Muscle layer of colon (tissue), 2 donors: ENCODE measurements around the gene SEMA4A.

Experiments
- H3K27ac ChIP-seq: one replicate; pipeline ENCODE4 v1.7.0; 2013; ENCODE audit warnings: low read depth, mild to moderate bottlenecking, low read length, moderate library complexity
- H3K27me3 ChIP-seq, 2 donors: one replicate each; pipeline ENCODE4 v1.7.0; 2013; ENCODE audit warnings: low read length in 2 of 2, mild to moderate bottlenecking in 2 of 2; ENCODE audit not compliant: insufficient read depth in 2 of 2, control insufficient read depth in 1 of 2
- H3K36me3 ChIP-seq: one replicate; pipeline ENCODE4 v1.7.0; 2013; ENCODE audit warnings: mild to moderate bottlenecking, low read length; ENCODE audit not compliant: insufficient read depth
- H3K4me1 ChIP-seq: one replicate; pipeline ENCODE4 v1.7.0; 2013; ENCODE audit warnings: mild to moderate bottlenecking, low read length; ENCODE audit not compliant: insufficient read depth
- H3K4me3 ChIP-seq, 2 donors: one replicate each; pipeline ENCODE4 v1.7.0; 2013; ENCODE audit warnings: low read length in 2 of 2, low read depth in 1 of 2, mild to moderate bottlenecking in 1 of 2, moderate library complexity in 1 of 2
- H3K9ac ChIP-seq: one replicate; pipeline ENCODE4 v1.7.0; 2013; ENCODE audit warnings: low read length
- H3K9me3 ChIP-seq: one replicate; pipeline ENCODE4 v1.7.0; 2013; ENCODE audit warnings: mild to moderate bottlenecking, low read length
- donor health status: abdominal sarcoma.
- donor health status: Adenocarcinoma of cecum.

The SEMA4A gene

DNA sequence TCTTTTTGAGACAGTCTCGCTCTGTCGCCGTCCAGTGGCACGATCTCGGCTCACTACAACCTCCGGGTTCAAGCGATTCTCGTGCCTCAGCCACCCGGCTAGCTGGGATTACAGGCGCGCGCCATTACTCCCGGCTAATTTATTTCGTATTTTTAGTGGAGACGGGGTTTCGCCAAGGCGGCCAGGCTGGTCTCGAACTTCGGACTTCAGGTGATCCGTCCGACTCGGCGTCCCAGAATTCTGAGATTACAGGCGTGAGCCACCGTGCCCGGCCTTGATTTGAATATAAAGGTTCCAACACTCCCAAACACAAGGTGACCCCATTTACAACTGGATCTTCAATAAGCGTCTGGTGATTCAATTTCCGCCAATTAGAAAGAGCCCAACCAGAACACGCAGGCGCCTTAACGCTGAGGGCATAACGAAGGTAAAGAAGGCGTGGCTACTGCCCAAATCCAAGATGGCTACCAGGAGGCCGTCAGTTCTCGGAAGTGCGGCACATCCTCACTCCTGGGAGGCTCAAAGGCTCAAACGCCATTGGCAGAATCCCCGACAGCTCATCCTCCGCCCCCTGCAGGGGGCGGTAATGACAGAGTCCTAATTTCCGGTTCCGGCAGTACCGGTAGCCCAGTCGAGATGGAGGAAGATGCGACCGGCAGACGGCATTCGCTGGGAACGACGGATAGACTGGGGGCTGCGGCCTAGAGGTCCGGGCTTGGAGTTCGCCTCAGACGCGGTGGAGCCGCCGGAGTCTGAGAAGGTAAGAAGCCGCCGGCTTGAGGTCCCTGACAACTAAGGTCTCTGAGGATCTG, 40.3 kb downstream of the SEMA4A start, which contains the start of gene SLC25A44:
Gene SLC25A44, plus strand, starts transcription at position 617 of the 812 bp plus-strand sequence. CDS start 5,744 bp downstream, outside the sequence.
- H3K27me3 ChIP-seq = no peaks in the 10 kb centered on the region
- H3K4me3 ChIP-seq = peak within 1 kb of the TSS; percentile 27 to 97
- H3K9ac ChIP-seq = peak within 1 kb of the TSS; percentile 90
- H3K4me1 ChIP-seq = peaks cover 22% of the 10 kb centered on the region
- H3K36me3 ChIP-seq = no peaks in the 10 kb centered on the region
- no peaks in the 10 kb centered on the region for H3K9me3 ChIP-seq
- peak within 1 kb of the TSS; percentile 65 for H3K27ac ChIP-seq

DNA sequence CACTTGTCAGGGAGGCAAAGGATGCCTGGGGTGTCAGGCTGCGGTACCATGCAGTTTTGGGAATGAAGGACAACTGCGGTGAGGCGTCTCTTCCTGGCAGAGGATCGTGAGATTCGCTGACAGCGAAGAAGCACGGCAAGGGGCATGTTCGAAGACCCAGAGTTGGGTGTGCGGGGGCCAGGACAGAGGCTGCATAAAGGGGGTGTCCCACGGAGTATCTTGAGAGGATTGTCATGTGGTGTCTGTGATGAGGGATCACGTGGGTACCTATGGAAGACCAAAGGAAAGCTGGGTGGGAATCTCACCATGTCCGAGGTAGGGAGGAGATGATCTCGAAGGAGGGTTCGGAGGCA, 40.9 kb downstream of the SEMA4A start:
- H3K9ac ChIP-seq = peak overlapping the region; percentile 90
- H3K27me3 ChIP-seq = no peaks in the 10 kb centered on the region
- H3K27ac ChIP-seq = peak overlapping the region; percentile 15

GRCh38 chr1:156195853-156196252, 42.5 kb downstream of the SEMA4A start:
- no peak overlapping the region for H3K27ac ChIP-seq
- H3K4me3 ChIP-seq = no peak overlapping the region
- H3K4me1 ChIP-seq = peaks cover 22% of the 10 kb centered on the region
- no peaks in the 10 kb centered on the region for H3K27me3 ChIP-seq
- H3K36me3 ChIP-seq = peaks cover 17% of the 10 kb centered on the region
- no peak overlapping the region for H3K9ac ChIP-seq
- H3K9me3 ChIP-seq = no peaks in the 10 kb centered on the region

More for the DNA sequence above, 40.9 kb downstream of the SEMA4A start:
- Histone ChIP-seq H3K4me3 (peak overlapping the region; percentile 27 to 97), H3K4me1 (peaks cover 22% of the 10 kb centered on the region), H3K9me3 (no peaks in the 10 kb centered on the region), H3K36me3 (peaks cover 3% of the 10 kb centered on the region)

DNA sequence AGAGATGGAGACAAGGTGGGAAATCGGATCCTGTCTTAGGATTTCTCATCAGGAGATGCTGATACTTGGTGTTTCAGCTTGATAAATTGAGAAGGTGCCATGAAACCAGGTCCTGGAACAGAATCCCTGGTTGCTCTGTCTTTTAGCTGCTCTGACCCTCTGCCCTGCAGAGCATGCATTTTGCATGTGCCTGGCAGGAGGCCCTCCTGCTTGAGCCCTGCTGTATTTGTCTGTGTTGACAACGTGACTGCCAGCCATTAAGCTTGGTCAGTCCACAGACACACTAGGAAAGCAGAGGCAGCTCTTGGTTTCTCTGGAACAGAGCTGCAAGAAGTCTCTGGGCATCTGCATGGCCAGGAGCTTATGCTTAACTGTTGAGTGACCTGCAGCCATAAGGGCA, 43.1 kb downstream of the SEMA4A start:
- no peak overlapping the region for H3K27ac ChIP-seq

GRCh38 chr1:156198831-156199349, 45.5 kb downstream of the SEMA4A start:
- Histone ChIP-seq H3K36me3 (peaks cover 26% of the 10 kb centered on the region), H3K27ac (no peak overlapping the region), H3K4me1 (peaks cover 33% of the 10 kb centered on the region), H3K9ac (no peak overlapping the region), H3K4me3 (no peak overlapping the region), H3K27me3 (no peaks in the 10 kb centered on the region), H3K9me3 (no peaks in the 10 kb centered on the region)

More for the DNA sequence above, 43.1 kb downstream of the SEMA4A start:
- Histone ChIP-seq H3K27me3 (no peaks in the 10 kb centered on the region), H3K4me3 (no peak overlapping the region), H3K9ac (no peak overlapping the region), H3K36me3 (peaks cover 17% of the 10 kb centered on the region), H3K4me1 (peaks cover 22% of the 10 kb centered on the region), H3K9me3 (no peaks in the 10 kb centered on the region)

DNA sequence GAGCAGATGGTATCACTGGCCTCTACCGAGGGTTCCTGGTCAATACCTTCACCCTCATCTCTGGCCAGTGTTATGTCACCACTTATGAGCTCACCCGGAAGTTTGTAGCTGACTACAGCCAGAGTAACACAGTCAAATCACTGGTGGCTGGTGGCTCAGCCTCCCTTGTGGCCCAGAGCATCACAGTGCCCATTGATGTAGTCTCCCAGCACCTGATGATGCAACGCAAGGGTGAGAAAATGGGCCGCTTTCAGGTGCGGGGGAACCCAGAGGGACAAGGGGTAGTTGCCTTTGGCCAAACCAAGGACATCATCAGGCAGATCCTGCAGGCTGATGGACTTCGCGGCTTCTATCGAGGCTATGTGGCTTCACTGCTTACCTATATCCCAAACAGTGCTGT, 46.7 kb downstream of the SEMA4A start:
- H3K36me3 ChIP-seq = peaks cover 26% of the 10 kb centered on the region
- H3K4me1 ChIP-seq = peaks cover 29% of the 10 kb centered on the region
- no peak overlapping the region for H3K4me3 ChIP-seq
- no peak overlapping the region for H3K27ac ChIP-seq
- H3K27me3 ChIP-seq = no peaks in the 10 kb centered on the region
- no peak overlapping the region for H3K9ac ChIP-seq
- H3K9me3 ChIP-seq = no peaks in the 10 kb centered on the region

GRCh38 chr1:156203331-156203730, 49.9 kb downstream of the SEMA4A start:
- no peak overlapping the region for H3K4me3 ChIP-seq
- H3K4me1 ChIP-seq = peaks cover 20% of the 10 kb centered on the region
- peaks cover 40% of the 10 kb centered on the region for H3K36me3 ChIP-seq
- H3K27me3 ChIP-seq = no peaks in the 10 kb centered on the region
- H3K27ac ChIP-seq = no peak overlapping the region
- no peaks in the 10 kb centered on the region for H3K9me3 ChIP-seq
- no peak overlapping the region for H3K9ac ChIP-seq

GRCh38 chr1:156204686-156205085, 51.3 kb downstream of the SEMA4A start:
- peaks cover 36% of the 10 kb centered on the region for H3K36me3 ChIP-seq
- peaks cover 20% of the 10 kb centered on the region for H3K4me1 ChIP-seq
- H3K27me3 ChIP-seq = no peaks in the 10 kb centered on the region
- H3K9ac ChIP-seq = no peak overlapping the region
- no peak overlapping the region for H3K27ac ChIP-seq
- H3K9me3 ChIP-seq = no peaks in the 10 kb centered on the region
- no peak overlapping the region for H3K4me3 ChIP-seq

- Histone ChIP-seq H3K4me1 (peaks cover 14% of the 10 kb centered on the region), H3K9me3 (no peaks in the 10 kb centered on the region), H3K36me3 (peaks cover 32% of the 10 kb centered on the region), H3K27me3 (no peaks in the 10 kb centered on the region), H3K4me3 (no peak overlapping the region), H3K27ac (no peak overlapping the region), H3K9ac (no peak overlapping the region)
These were observed 57.9 kb downstream of the SEMA4A start for GRCh38 chr1:156211243-156211642.

DNA sequence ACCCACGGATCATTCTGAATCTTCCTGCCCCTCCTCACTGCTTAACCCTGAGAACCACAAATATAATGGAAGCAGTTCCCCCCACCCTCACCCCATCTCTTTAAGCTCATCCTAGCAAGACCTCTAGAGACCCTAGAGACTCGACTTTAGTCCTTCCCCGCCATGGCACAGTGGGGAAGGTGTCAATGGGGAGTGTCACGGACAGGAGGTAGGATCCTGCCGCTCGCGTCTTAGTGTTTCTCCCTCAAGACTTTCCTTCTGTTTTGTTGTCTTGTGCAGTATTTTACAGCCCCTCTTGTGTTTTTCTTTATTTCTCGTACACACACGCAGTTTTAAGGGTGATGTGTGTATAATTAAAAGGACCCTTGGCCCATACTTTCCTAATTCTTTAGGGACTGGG, 58.7 kb downstream of the SEMA4A start:
- Histone ChIP-seq H3K9me3 (no peaks in the 10 kb centered on the region), H3K27ac (peak overlapping the region; percentile 88), H3K4me1 (peaks cover 14% of the 10 kb centered on the region), H3K9ac (peak overlapping the region; percentile 96), H3K4me3 (peak overlapping the region in 1 of 2 donors; percentile 83), H3K36me3 (peaks cover 32% of the 10 kb centered on the region), H3K27me3 (no peaks in the 10 kb centered on the region)

DNA sequence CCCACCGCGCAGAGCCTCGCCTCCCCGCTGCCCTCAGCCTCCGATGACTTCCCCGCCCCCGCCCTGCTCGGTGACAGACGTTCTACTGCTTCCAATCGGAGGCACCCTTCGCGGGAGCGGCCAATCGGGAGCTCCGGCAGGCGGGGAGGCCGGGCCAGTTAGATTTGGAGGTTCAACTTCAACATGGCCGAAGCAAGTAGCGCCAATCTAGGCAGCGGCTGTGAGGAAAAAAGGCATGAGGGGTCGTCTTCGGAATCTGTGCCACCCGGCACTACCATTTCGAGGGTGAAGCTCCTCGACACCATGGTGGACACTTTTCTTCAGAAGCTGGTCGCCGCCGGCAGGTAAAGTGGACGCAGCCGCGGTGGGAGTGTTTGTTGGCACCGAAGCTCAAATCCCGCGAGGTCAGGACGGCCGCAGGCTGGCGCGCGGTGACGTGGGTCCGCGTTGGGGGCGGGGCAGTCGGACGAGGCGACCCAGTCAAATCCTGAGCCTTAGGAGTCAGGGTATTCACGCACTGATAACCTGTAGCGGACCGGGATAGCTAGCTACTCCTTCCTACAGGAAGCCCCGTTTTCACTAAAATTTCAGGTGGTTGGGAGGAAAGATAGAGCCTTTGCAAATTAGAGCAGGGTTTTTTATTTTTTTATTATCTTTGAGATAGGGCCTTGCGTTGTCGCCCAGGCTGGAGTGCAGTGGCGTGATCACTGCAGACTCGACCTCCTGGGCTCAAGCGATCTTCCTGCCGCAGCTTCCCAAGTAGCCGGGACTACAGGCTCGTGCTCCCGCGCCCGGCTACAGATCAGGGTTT, 59.7 kb downstream of the SEMA4A start, which contains the start of gene PMF1:
Gene PMF1, plus strand, starts transcription at position 175 of the 811 bp plus-strand sequence. Its CDS starts 9 bp downstream, at position 184.
- Histone ChIP-seq H3K9me3 (no peaks in the 10 kb centered on the region), H3K36me3 (peaks cover 28% of the 10 kb centered on the region), H3K9ac (peak within 1 kb of the TSS; percentile 96), H3K4me1 (peaks cover 14% of the 10 kb centered on the region), H3K4me3 (peak within 1 kb of the TSS; percentile 80 to 83), H3K27me3 (no peaks in the 10 kb centered on the region), H3K27ac (peak within 1 kb of the TSS; percentile 88)
